GM08714 (cell line): ENCODE data around the gene SH2D6.
"Not testable (repeated sequence)": the region's sequence is repeated elsewhere in the genome, so short reads cannot be mapped to it uniquely, and the experiment has no call there.

Source experiments
- H3K4me3 ChIP-seq: fragments of 200-500 bp; sonication (Bioruptor generic); 2 replicates; pipeline ENCODE4 v1.5.1; 2014; ENCODE audit warnings: mild to moderate bottlenecking, low read length, inconsistent platforms
- ZNF274 ChIP-seq: IDR thresholded peaks from 2 replicates; pipeline ENCODE4 v1.6.1; 2012; ENCODE audit warnings: mild to moderate bottlenecking, low read depth, low read length

SH2D6 gene

GRCh38 chr2:85410584-85411404, 7.7 kb upstream of the SH2D6 start:
- TF ChIP-seq ZNF274, result no peak
- no peak overlapping the region for H3K4me3 ChIP-seq

- H3K4me3 ChIP-seq, result no peak overlapping the region
- no peak for TF ChIP-seq ZNF274
These were observed 7.1 kb upstream of the SH2D6 start for GRCh38 chr2:85411405-85411748.

- TF ChIP-seq ZNF274, result no peak
- H3K4me3 ChIP-seq, result no peak overlapping the region
These were observed 4.7 kb upstream of the SH2D6 start for GRCh38 chr2:85413592-85414420.

- not testable (repeated sequence) for H3K4me3 ChIP-seq
These were observed 4.1 kb upstream of the SH2D6 start for GRCh38 chr2:85414421-85414759.

- H3K4me3 ChIP-seq, result no peak overlapping the region
- no peak for TF ChIP-seq ZNF274
These were observed 3.6 kb upstream of the SH2D6 start for GRCh38 chr2:85414761-85415553.

GRCh38 chr2:85415980-85416650, 2.4 kb upstream of the SH2D6 start:
- H3K4me3 ChIP-seq, result no peak overlapping the region
- TF ChIP-seq ZNF274, result no peak

- no peak for TF ChIP-seq ZNF274
- H3K4me3 ChIP-seq, result peak overlapping the region; percentile 74
These were observed 628 bp downstream of the SH2D6 start for GRCh38 chr2:85419009-85419675.

GRCh38 chr2:85420536-85421259, 2.2 kb downstream of the SH2D6 start:
- H3K4me3 ChIP-seq, result no peak overlapping the region

GRCh38 chr2:85421260-85422071, 3.0 kb downstream of the SH2D6 start:
- no peak overlapping the region for H3K4me3 ChIP-seq

More at GRCh38 chr2:85420536-85421259, 2.2 kb downstream of the SH2D6 start:
- TF ChIP-seq ZNF274, result no peak

GRCh38 chr2:85422072-85422457, 3.6 kb downstream of the SH2D6 start:
- no peak overlapping the region for H3K4me3 ChIP-seq
- no peak for TF ChIP-seq ZNF274

More at GRCh38 chr2:85421260-85422071, 3.0 kb downstream of the SH2D6 start:
- no peak for TF ChIP-seq ZNF274

GRCh38 chr2:85423525-85423924, 5.0 kb downstream of the SH2D6 start:
- H3K4me3 ChIP-seq, result no peak overlapping the region
- TF ChIP-seq ZNF274, result no peak

GRCh38 chr2:85425588-85425987, 7.1 kb downstream of the SH2D6 start:
- no peak overlapping the region for H3K4me3 ChIP-seq
- TF ChIP-seq ZNF274, result no peak
